Stimulated activated CD4-positive, alpha-beta T cell treated with anti-CD3 and anti-CD28 coated beads, Interleukin-12 subunit alpha, Interleukin-12 subunit beta, amount 100 ng/mL, for 48 hours (primary cell): ENCODE data around the gene IGSF9.

Source experiments
- DNase-seq, 3 donors: peaks; one replicate each; pipeline ENCODE4 v3.0.0-alpha.2; 2020; ENCODE audit warnings: low read depth in 2 of 3, low spot score in 1 of 3

Gene IGSF9

GRCh38 chr1:159934136-159935039 is 11.0 kb downstream of the IGSF9 start:
- no peak for DNase-seq

GRCh38 chr1:159933347-159933746 is 12.1 kb downstream of the IGSF9 start:
- no peak for DNase-seq

- no peak for DNase-seq
These were observed 12.8 kb downstream of the IGSF9 start for GRCh38 chr1:159932296-159933285.

GRCh38 chr1:159931795-159932173 is 13.6 kb downstream of the IGSF9 start:
- no peak for DNase-seq

GRCh38 chr1:159931101-159931794 is 14.2 kb downstream of the IGSF9 start:
- DNase-seq: no peak

- DNase-seq: no peak
These were observed 14.8 kb downstream of the IGSF9 start for GRCh38 chr1:159930634-159931033.

- no peak for DNase-seq
These were observed 15.2 kb downstream of the IGSF9 start for GRCh38 chr1:159930216-159930615.

GRCh38 chr1:159929155-159930051 is 16.0 kb downstream of the IGSF9 start:
- DNase-seq: no peak

GRCh38 chr1:159928491-159929050 is 16.8 kb downstream of the IGSF9 start:
- DNase-seq: no peak

- DNase-seq: no peak
These were observed 17.5 kb downstream of the IGSF9 start for GRCh38 chr1:159927849-159928431.

GRCh38 chr1:159927211-159927848 is 18.1 kb downstream of the IGSF9 start:
- no peak for DNase-seq

- DNase-seq: peak in 1 of 3 donors; percentile 33
These were observed 19.7 kb downstream of the IGSF9 start for GRCh38 chr1:159925719-159926078.

- DNase-seq: peak; percentile 77 to 86 (median 83)
These were observed 20.4 kb downstream of the IGSF9 start, which contains the start of gene TAGLN2 for GRCh38 chr1:159924791-159925718. TAGLN2 (minus strand) TSS chr1:159925507; CDS start chr1:159920509, 4,998 bp downstream.

GRCh38 chr1:159924025-159924790 is 21.2 kb downstream of the IGSF9 start:
- DNase-seq: peak; percentile 41 to 56 (median 43)

- DNase-seq: peak; percentile 70 to 79 (median 74)
These were observed 22.0 kb downstream of the IGSF9 start for GRCh38 chr1:159923203-159924024.
